ENCODE data around the gene FAM219A. TPM values are rescaled to one million over a fixed set of nuclear protein-coding genes. Genes with fewer than 3 reads are reported as not detected.

FAM219A gene
- total RNA-seq, 1 experiment from 2014 or later: 20.6 TPM

GRCh38 chr9:34386656-34387055, 71.7 kb downstream of the FAM219A start (continued):
- TF ChIP-seq HMGXB4 (CRISPR knock-in tag; IDR thresholded peaks at IDR 0.05): no peak
- TF ChIP-seq ZNF425 (CRISPR knock-in tag; conservative IDR thresholded peaks at IDR 0.05): no peak
- TF ChIP-seq ELF4 (CRISPR knock-in tag; IDR thresholded peaks at IDR 0.05; ENCODE audit: low read depth): no peak
- TF ChIP-seq CREM (CRISPR knock-in tag; IDR thresholded peaks at IDR 0.05): no peak
- no peak for TF ChIP-seq ARID4B (CRISPR knock-in tag; IDR thresholded peaks at IDR 0.05; ENCODE audit: borderline replicate concordance)
- TF ChIP-seq FOXJ3 (CRISPR knock-in tag; IDR thresholded peaks at IDR 0.05; ENCODE audit: borderline replicate concordance): no peak
- no peak for TF ChIP-seq CREB1 (CRISPR knock-in tag; IDR thresholded peaks at IDR 0.05)

GRCh38 chr9:34385561-34386230, 72.7 kb downstream of the FAM219A start:
- no peak for TF ChIP-seq CREB1 (CRISPR knock-in tag; IDR thresholded peaks at IDR 0.05)
- TF ChIP-seq ZNF425 (CRISPR knock-in tag; conservative IDR thresholded peaks at IDR 0.05): no peak
- TF ChIP-seq NR2C2 (CRISPR knock-in tag; IDR thresholded peaks at IDR 0.05): no peak
- no peak for TF ChIP-seq ARID4B (CRISPR knock-in tag; IDR thresholded peaks at IDR 0.05; ENCODE audit: borderline replicate concordance)
- no peak for TF ChIP-seq MLX (CRISPR knock-in tag; IDR thresholded peaks at IDR 0.05)
- no peak for DNase-seq (ENCODE audit: low spot score)
- Mint-ChIP-seq H3K9me3 (no peaks in the 10 kb centered on the region), H3K27ac (no peak overlapping the region), H3K4me3 (no peak overlapping the region), H3K36me3 (no peaks in the 10 kb centered on the region), H3K4me1 (peaks cover 8% of the 10 kb centered on the region), H3K27me3 (ENCODE audit: low read depth) (peaks cover 44% of the 10 kb centered on the region)
- POLR2A ChIA-PET: no interaction called here
- ATAC-seq: no peak
- CTCF ChIA-PET: interaction anchor here (0.8 to 0.9 kb wide), 2 partner anchors 14 to 18 kb away, joined by 3 to 4 read pairs; no protein-coding TSS in a partner anchor
